Muscle layer of colon (tissue), 2 donors: ENCODE results near the gene TMEM245.

Experiments used
- H3K27ac ChIP-seq: one replicate; pipeline ENCODE4 v1.7.0; 2013; ENCODE audit warnings: low read depth, mild to moderate bottlenecking, low read length, moderate library complexity
- H3K27me3 ChIP-seq, 2 donors: one replicate each; pipeline ENCODE4 v1.7.0; 2013; ENCODE audit warnings: low read length in 2 of 2, mild to moderate bottlenecking in 2 of 2; ENCODE audit not compliant: insufficient read depth in 2 of 2, control insufficient read depth in 1 of 2
- H3K36me3 ChIP-seq: one replicate; pipeline ENCODE4 v1.7.0; 2013; ENCODE audit warnings: mild to moderate bottlenecking, low read length; ENCODE audit not compliant: insufficient read depth
- H3K4me1 ChIP-seq: one replicate; pipeline ENCODE4 v1.7.0; 2013; ENCODE audit warnings: mild to moderate bottlenecking, low read length; ENCODE audit not compliant: insufficient read depth
- H3K4me3 ChIP-seq, 2 donors: one replicate each; pipeline ENCODE4 v1.7.0; 2013; ENCODE audit warnings: low read length in 2 of 2, low read depth in 1 of 2, mild to moderate bottlenecking in 1 of 2, moderate library complexity in 1 of 2
- H3K9ac ChIP-seq: one replicate; pipeline ENCODE4 v1.7.0; 2013; ENCODE audit warnings: low read length
- H3K9me3 ChIP-seq: one replicate; pipeline ENCODE4 v1.7.0; 2013; ENCODE audit warnings: mild to moderate bottlenecking, low read length
- donor health status: abdominal sarcoma.
- donor health status: Adenocarcinoma of cecum.

TMEM245 gene

GRCh38 chr9:109017493-109017892, 102.3 kb downstream of the TMEM245 start:
- Histone ChIP-seq H3K9ac (no peak overlapping the region), H3K36me3 (peaks cover 8% of the 10 kb centered on the region), H3K27ac (no peak overlapping the region), H3K27me3 (no peaks in the 10 kb centered on the region), H3K4me3 (no peak overlapping the region), H3K4me1 (peaks cover 14% of the 10 kb centered on the region), H3K9me3 (no peaks in the 10 kb centered on the region)

GRCh38 chr9:109017061-109017460, 102.7 kb downstream of the TMEM245 start:
- Histone ChIP-seq H3K4me1 (peaks cover 15% of the 10 kb centered on the region), H3K9ac (no peak overlapping the region), H3K27me3 (no peaks in the 10 kb centered on the region), H3K36me3 (peaks cover 8% of the 10 kb centered on the region), H3K9me3 (no peaks in the 10 kb centered on the region), H3K27ac (no peak overlapping the region), H3K4me3 (no peak overlapping the region)

- H3K9ac ChIP-seq, result no peak overlapping the region
- H3K36me3 ChIP-seq, result peaks cover 8% of the 10 kb centered on the region
- no peak overlapping the region for H3K4me3 ChIP-seq
- peaks cover 24% of the 10 kb centered on the region for H3K4me1 ChIP-seq
- H3K27ac ChIP-seq, result no peak overlapping the region
- H3K9me3 ChIP-seq, result no peaks in the 10 kb centered on the region
- H3K27me3 ChIP-seq, result no peaks in the 10 kb centered on the region
Observed at GRCh38 chr9:109016132-109016531, 103.6 kb downstream of the TMEM245 start.

- peaks cover 36% of the 10 kb centered on the region for H3K4me1 ChIP-seq
- H3K9ac ChIP-seq, result no peak overlapping the region
- H3K27ac ChIP-seq, result peak overlapping the region; percentile 55
Observed at GRCh38 chr9:109014608-109015280, 105.0 kb downstream of the TMEM245 start.

GRCh38 chr9:109013679-109014607, 105.8 kb downstream of the TMEM245 start:
- H3K9me3 ChIP-seq, result no peaks in the 10 kb centered on the region
- H3K36me3 ChIP-seq, result no peaks in the 10 kb centered on the region
- H3K27ac ChIP-seq, result peak overlapping the region; percentile 55
- no peaks in the 10 kb centered on the region for H3K27me3 ChIP-seq
- H3K4me1 ChIP-seq, result peaks cover 36% of the 10 kb centered on the region
- peak overlapping the region; percentile 28 to 61 for H3K4me3 ChIP-seq
- peak overlapping the region; percentile 25 for H3K9ac ChIP-seq

More at GRCh38 chr9:109014608-109015280, 105.0 kb downstream of the TMEM245 start:
- H3K36me3 ChIP-seq, result peaks cover 4% of the 10 kb centered on the region
- H3K4me3 ChIP-seq, result no peak overlapping the region
- no peaks in the 10 kb centered on the region for H3K9me3 ChIP-seq
- H3K27me3 ChIP-seq, result no peaks in the 10 kb centered on the region

- Histone ChIP-seq H3K27ac (peak within 1 kb of the TSS; percentile 92), H3K4me1 (peaks cover 36% of the 10 kb centered on the region), H3K4me3 (peak within 1 kb of the TSS; percentile 40 to 62), H3K36me3 (no peaks in the 10 kb centered on the region), H3K9ac (peak within 1 kb of the TSS; percentile 78), H3K9me3 (no peaks in the 10 kb centered on the region), H3K27me3 (no peaks in the 10 kb centered on the region)
Observed at GRCh38 chr9:109012876-109013678, 106.7 kb downstream of the TMEM245 start, which contains the start of gene CTNNAL1. TSS of gene CTNNAL1 (minus strand) at chr9:109013499. CDS start at chr9:109013442, 57 bp downstream.

- H3K27me3 ChIP-seq, result no peaks in the 10 kb centered on the region
- peak overlapping the region; percentile 40 to 62 for H3K4me3 ChIP-seq
- no peaks in the 10 kb centered on the region for H3K9me3 ChIP-seq
- peak overlapping the region; percentile 78 for H3K9ac ChIP-seq
- H3K4me1 ChIP-seq, result peaks cover 36% of the 10 kb centered on the region
- no peaks in the 10 kb centered on the region for H3K36me3 ChIP-seq
- peak overlapping the region; percentile 92 for H3K27ac ChIP-seq
Observed at GRCh38 chr9:109012009-109012875, 107.5 kb downstream of the TMEM245 start.

- Histone ChIP-seq H3K27ac (peak overlapping the region; percentile 92), H3K27me3 (no peaks in the 10 kb centered on the region), H3K36me3 (no peaks in the 10 kb centered on the region), H3K9ac (peak overlapping the region; percentile 78), H3K4me1 (peaks cover 32% of the 10 kb centered on the region), H3K9me3 (no peaks in the 10 kb centered on the region), H3K4me3 (peak overlapping the region in 1 of 2 donors; percentile 62)
Observed at GRCh38 chr9:109011231-109011671, 108.5 kb downstream of the TMEM245 start.

- no peaks in the 10 kb centered on the region for H3K27me3 ChIP-seq
- no peaks in the 10 kb centered on the region for H3K9me3 ChIP-seq
- peaks cover 32% of the 10 kb centered on the region for H3K4me1 ChIP-seq
- H3K36me3 ChIP-seq, result no peaks in the 10 kb centered on the region
- H3K27ac ChIP-seq, result peak overlapping the region; percentile 92
- H3K9ac ChIP-seq, result peak overlapping the region; percentile 78
- peak overlapping the region in 1 of 2 donors; percentile 62 for H3K4me3 ChIP-seq
Observed at GRCh38 chr9:109010746-109011145, 109.0 kb downstream of the TMEM245 start.

- Histone ChIP-seq H3K27me3 (no peaks in the 10 kb centered on the region), H3K9me3 (no peaks in the 10 kb centered on the region), H3K9ac (no peak overlapping the region), H3K27ac (no peak overlapping the region), H3K4me3 (no peak overlapping the region), H3K36me3 (no peaks in the 10 kb centered on the region), H3K4me1 (peaks cover 7% of the 10 kb centered on the region)
Observed at GRCh38 chr9:109005678-109006077, 114.1 kb downstream of the TMEM245 start.
